CD4-positive, alpha-beta T cell treated with Interferon alpha-2 for 1 hour (primary cell): ENCODE measurements around the gene VIT.

Experiments
- DNase-seq, 2 donors: peaks; one replicate each; pipeline ENCODE4 v3.0.0-alpha.2; 2020 to 2022

VIT gene

DNA sequence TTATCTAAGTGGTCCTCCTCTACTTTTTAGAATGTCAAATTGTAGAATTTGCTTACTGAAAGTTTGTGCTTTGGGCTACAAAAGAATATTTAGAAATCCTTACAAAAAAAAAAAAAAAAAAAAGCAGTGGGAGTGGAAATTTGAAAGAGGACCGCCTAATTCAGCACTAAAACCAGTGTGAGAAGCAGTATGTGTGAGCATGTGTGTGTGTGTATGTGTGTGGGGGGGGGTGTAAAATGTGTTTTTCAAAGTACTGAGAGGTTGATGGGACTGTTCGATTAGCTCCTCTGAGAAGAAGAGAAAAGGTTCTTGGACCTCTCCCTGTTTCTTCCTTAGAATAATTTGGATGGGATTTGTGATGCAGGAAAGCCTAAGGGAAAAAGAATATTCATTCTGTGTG is at the start of gene VIT:
TSS of gene VIT (plus strand) at position 175 of the 400 bp plus-strand sequence. CDS start 19,664 bp downstream, outside the sequence.
- DNase-seq = no peak

- DNase-seq = no peak
Measured at GRCh38 chr2:36650031-36650829, 46.3 kb upstream of the VIT start.

- DNase-seq = no peak
Measured at GRCh38 chr2:36653155-36653554, 43.4 kb upstream of the VIT start.

- DNase-seq = no peak
Measured at GRCh38 chr2:36653967-36654694, 42.4 kb upstream of the VIT start.

- DNase-seq = no peak
Measured at GRCh38 chr2:36655453-36655852, 41.1 kb upstream of the VIT start.

GRCh38 chr2:36657703-36658102 is 38.8 kb upstream of the VIT start:
- no peak for DNase-seq

- no peak for DNase-seq
Measured at GRCh38 chr2:36658277-36658748, 38.2 kb upstream of the VIT start.

- DNase-seq = no peak
Measured at GRCh38 chr2:36659218-36659617, 37.3 kb upstream of the VIT start.

DNA sequence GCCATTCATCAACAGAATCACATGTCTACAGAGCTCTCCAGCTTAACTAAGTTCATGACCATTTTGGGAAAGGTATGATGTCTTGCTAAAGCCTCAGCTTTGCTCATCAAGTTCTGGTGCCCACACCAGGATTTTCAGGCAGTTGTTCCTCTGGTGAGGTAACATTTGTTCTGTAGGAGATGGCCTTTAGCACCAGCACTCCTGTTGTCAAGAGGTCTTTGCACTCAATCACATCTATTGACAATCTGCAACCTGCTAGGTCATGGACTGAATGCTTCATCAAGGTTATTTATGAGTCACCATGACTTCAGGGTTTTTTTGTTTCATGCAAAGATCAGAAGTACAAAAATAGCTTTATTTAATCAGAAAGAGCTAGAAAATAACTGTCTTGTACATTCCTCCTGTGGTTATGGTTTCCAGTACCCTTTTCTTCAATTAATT is 36.6 kb upstream of the VIT start:
- no peak for DNase-seq

DNA sequence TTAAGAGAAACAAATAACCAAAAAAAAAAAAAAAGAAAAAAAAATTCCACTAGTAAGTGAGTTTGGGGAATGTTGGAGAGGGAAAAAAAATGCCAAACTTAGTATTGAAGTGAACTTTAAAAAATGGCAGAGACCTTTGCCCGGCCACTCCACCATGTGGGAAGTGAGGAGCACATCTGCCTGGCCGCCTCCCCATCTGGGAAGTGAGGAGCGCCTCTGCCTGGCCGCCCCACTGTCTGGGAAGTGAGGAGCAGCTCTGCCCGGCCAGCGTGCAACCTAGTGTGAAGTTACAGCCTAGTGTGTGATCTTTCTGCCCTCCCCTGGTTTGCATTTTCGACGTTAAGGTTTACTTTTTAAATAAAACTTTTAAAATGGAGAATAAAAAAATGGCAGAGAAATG is 33.9 kb upstream of the VIT start:
- DNase-seq = no peak

DNA sequence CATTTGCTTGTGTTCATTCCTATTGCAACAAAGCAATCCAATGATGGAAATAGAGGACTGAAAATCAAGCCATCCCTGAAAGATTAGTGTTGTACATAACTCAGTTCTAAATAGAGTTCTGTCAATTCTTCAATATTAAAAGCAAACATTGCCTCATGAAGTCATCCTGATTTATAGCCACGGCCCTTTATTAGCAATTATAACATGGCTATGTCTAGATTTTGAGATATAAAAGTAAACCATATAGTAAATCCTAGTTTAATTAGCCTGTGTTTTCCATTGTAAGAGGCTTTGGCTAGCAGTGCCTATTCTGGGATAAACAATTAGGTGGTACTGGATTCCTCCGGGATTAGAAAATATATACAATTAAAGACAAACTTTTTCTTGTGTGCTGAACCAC is 33.2 kb upstream of the VIT start:
- DNase-seq = no peak

GRCh38 chr2:36663851-36664695 is 32.4 kb upstream of the VIT start:
- peak in 1 of 2 donors; percentile 50 for DNase-seq

- DNase-seq = no peak
Measured at GRCh38 chr2:36664696-36665076, 31.8 kb upstream of the VIT start.

DNA sequence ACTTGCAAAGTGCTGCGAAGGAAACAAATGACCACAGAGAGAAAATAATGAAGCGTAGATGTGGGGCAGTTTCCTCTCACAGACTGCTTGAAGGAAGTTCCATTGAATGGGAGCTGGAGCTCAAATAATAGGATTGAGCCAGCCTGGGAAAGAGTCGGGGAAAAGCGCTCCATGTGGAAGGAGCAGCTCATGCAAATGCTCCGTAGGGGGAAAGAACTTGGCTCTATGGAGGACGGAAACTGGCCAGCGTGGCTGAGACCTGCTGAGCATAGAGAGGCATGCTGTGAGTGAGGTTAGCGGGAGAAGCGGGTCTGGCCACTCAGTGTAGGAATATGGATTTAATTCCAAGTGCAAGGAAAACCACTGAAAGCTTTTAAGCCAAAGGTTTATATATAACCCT is 28.6 kb upstream of the VIT start:
- DNase-seq = no peak

GRCh38 chr2:36670881-36671595 is 25.5 kb upstream of the VIT start:
- DNase-seq = no peak

DNA sequence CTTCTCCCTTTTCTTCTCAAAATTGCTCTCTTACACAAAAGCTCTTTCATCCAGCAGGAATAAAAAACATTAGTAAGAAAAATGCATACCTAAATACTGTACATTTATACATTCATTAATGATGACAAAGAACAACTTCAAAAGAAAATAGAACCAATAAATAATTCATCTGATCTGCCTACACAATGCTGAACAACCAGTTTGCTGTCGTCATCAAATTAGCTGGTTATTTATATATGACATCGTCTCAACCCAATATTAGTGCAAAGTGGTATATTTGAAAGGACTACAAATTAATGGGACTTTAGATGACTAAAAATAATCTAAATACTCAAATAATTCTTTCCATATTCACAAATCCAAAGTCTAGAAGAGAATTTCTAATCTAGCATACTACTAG is 24.8 kb upstream of the VIT start:
- no peak for DNase-seq

DNA sequence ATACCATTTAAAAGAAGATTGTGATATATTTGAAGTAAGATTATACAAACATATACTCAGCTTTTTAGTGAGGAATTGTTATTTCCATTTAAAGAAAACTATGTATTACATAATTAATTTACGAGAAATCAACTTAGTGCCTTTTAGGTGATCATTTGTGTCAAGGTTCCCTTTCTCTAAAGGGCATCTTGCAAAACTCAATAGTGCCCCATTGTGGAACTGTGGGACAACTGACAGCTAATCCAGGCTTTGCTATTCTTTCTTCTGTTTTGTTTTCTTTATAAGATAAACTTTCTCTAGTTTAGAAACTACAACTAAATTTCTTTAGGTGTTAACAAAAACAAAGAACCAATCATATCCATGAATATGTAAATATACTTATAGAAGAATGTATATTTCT is 24.3 kb upstream of the VIT start:
- DNase-seq = no peak

DNA sequence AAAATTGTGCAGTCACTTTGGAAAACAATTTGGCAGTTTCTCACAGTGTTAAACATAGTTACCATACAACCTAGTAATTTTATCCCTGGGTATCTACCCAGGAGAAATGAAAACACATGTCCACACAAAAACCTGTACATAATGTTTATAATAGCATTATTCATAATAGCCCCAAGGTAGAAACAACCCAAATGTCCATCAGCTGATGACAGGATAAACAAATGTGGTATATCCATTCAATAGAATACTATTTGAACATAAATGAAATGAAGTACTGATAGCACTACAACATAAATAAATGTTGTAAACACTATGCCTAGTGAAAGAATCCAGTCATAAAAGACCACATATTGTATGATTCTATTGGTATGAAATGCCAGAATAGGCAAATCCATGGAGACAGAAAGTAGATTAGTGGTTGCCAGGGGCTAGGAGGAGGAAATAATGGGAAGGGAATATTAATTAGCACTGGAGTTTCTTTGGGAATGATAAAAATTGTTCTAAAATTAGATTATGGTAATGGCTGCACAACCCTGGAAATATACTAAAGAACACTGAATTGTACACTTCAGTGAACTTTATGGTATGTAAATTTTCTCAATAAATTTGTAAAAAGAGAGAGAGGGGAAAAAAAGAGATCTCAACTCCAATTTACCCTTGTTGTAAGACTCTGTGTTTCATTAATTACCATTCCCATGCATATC is 20.8 kb upstream of the VIT start:
- no peak for DNase-seq

GRCh38 chr2:36676364-36676763 is 20.1 kb upstream of the VIT start:
- no peak for DNase-seq

DNA sequence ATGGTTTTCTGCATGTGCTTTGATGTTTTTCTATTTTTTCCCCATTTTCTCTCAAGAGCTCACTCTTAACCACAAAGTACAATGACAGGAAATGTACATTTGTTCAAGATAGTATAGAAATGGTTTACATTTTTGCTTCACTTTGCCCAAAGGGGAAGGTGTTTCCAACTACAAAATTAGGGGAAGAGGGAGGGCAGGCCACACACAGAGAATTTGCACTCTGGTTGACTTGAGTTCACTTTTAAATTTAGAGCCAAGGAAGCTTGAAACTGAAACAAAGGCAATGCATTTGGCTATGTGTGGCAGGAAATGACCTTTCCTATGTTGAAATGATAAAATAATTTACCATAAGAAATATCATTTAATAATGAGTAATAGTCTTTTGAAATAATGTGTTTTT is 19.1 kb upstream of the VIT start:
- DNase-seq = no peak

DNA sequence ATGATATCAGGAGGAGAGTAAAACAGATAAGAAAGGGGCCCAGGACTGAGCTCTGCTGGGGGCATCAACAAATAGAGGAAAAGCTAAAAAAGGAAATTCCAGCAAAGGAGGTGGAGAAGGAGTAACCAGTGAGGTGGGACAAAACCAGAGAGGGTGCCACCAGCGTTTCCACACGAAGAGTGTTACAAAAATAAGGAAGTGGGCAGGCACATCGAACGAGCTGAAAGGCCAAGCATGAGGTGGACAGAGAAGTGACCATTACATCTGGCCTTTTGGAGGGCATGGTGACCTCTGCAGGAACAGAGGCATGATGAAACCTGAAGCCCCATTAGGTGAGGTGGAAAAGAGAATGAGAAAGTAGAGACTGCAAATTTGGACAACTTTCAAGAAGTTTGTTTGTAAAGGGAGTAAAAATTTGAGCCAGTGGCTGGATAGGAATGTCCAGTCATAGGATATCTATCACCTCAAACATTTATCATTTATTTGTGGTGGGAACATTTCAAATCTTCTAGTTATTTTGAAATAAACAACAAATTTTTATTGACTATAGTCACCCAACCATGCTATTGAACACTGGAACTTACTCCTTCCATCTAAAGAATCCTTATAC is 18.4 kb upstream of the VIT start:
- DNase-seq = peak in 1 of 2 donors; percentile 6

GRCh38 chr2:36678856-36679255 is 17.7 kb upstream of the VIT start:
- no peak for DNase-seq
